ENCODE measurements around the gene CCL4.
"Not testable (repeated sequence)": the region's sequence is repeated elsewhere in the genome, so short reads cannot be mapped to it uniquely, and the experiment has no call there.

- TF ChIP-seq, protein P1, sequence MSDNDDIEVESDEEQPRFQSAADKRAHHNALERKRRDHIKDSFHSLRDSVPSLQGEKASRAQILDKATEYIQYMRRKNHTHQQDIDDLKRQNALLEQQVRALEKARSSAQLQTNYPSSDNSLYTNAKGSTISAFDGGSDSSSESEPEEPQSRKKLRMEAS (IDR thresholded peaks at IDR 0.05): not testable (repeated sequence)
- not testable (repeated sequence) for TF ChIP-seq ZNF274 (IDR thresholded peaks at IDR 0.05; ENCODE audit: low read depth, low read length); FOSL1 (IDR thresholded peaks at IDR 0.05; ENCODE audit: low read depth); SRF (IDR thresholded peaks at IDR 0.05; ENCODE audit: low read depth); EZH2 (IDR thresholded peaks at IDR 0.05); SP1 (IDR thresholded peaks at IDR 0.05; ENCODE audit: low read depth)
- TF ChIP-seq, protein P2, sequence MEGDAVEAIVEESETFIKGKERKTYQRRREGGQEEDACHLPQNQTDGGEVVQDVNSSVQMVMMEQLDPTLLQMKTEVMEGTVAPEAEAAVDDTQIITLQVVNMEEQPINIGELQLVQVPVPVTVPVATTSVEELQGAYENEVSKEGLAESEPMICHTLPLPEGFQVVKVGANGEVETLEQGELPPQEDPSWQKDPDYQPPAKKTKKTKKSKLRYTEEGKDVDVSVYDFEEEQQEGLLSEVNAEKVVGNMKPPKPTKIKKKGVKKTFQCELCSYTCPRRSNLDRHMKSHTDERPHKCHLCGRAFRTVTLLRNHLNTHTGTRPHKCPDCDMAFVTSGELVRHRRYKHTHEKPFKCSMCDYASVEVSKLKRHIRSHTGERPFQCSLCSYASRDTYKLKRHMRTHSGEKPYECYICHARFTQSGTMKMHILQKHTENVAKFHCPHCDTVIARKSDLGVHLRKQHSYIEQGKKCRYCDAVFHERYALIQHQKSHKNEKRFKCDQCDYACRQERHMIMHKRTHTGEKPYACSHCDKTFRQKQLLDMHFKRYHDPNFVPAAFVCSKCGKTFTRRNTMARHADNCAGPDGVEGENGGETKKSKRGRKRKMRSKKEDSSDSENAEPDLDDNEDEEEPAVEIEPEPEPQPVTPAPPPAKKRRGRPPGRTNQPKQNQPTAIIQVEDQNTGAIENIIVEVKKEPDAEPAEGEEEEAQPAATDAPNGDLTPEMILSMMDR (IDR thresholded peaks at IDR 0.05 in 2 of 3, conservative IDR thresholded peaks at IDR 0.05 in 1 of 3; ENCODE audit: borderline replicate concordance in 1 of 3, insufficient read depth in 1 of 3, low read depth in 2 of 3, low read length in 2 of 3): not testable (repeated sequence)
Measured at GRCh38 chr17:36092715-36093114, 10.9 kb upstream of the CCL4 start.
